Neutrophil (primary cell): Measurements from ENCODE around the gene HNF1A.

Experiments
- H3K27ac ChIP-seq: fragments of 200-600 bp; sonication (generic); 2 replicates; pipeline ENCODE4 v1.5.1; 2016; ENCODE audit warnings: mild to moderate bottlenecking, moderate library complexity
- H3K27me3 ChIP-seq: fragments of 200-600 bp; sonication (generic); 2 replicates; pipeline ENCODE4 v1.6.0; 2016; ENCODE audit warnings: mild to moderate bottlenecking
- H3K36me3 ChIP-seq: fragments of 200-600 bp; sonication (generic); 2 replicates; pipeline ENCODE4 v1.5.1; 2017
- H3K4me1 ChIP-seq, 2 experiments: fragments of 200-600 bp in 1 of 2; sonication (generic) in 1 of 2; 1 replicate in 1 of 2; 2 replicates in 1 of 2; pipeline versions ENCODE4 v1.5.1 to v1.6.1; 2013 to 2016; ENCODE audit warnings: low read depth in 1 of 2, low read length in 1 of 2, mild to moderate bottlenecking in 1 of 2, moderate library complexity in 1 of 2; ENCODE audit not compliant: control insufficient read depth in 1 of 2, insufficient read depth in 1 of 2
- H3K4me3 ChIP-seq, 2 experiments: fragments of 200-600 bp in 1 of 2; sonication (generic) in 1 of 2; 1 replicate in 1 of 2; 2 replicates in 1 of 2; pipeline ENCODE4 v1.5.1; 2013 to 2016; ENCODE audit warnings: low read depth in 1 of 2, low read length in 1 of 2, mild to moderate bottlenecking in 1 of 2, moderate library complexity in 1 of 2
- H3K9me3 ChIP-seq: fragments of 200-600 bp; sonication (generic); 2 replicates; pipeline ENCODE4 v1.5.1; 2016
- TF ChIP-seq, protein P1 (sequence below): fragments of 200-600 bp; sonication (generic); IDR thresholded peaks from 2 replicates; pipeline ENCODE4 v1.5.1; 2016; ENCODE audit warnings: antibody characterized with exemption

Gene HNF1A, protein sequence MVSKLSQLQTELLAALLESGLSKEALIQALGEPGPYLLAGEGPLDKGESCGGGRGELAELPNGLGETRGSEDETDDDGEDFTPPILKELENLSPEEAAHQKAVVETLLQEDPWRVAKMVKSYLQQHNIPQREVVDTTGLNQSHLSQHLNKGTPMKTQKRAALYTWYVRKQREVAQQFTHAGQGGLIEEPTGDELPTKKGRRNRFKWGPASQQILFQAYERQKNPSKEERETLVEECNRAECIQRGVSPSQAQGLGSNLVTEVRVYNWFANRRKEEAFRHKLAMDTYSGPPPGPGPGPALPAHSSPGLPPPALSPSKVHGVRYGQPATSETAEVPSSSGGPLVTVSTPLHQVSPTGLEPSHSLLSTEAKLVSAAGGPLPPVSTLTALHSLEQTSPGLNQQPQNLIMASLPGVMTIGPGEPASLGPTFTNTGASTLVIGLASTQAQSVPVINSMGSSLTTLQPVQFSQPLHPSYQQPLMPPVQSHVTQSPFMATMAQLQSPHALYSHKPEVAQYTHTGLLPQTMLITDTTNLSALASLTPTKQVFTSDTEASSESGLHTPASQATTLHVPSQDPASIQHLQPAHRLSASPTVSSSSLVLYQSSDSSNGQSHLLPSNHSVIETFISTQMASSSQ

DNA sequence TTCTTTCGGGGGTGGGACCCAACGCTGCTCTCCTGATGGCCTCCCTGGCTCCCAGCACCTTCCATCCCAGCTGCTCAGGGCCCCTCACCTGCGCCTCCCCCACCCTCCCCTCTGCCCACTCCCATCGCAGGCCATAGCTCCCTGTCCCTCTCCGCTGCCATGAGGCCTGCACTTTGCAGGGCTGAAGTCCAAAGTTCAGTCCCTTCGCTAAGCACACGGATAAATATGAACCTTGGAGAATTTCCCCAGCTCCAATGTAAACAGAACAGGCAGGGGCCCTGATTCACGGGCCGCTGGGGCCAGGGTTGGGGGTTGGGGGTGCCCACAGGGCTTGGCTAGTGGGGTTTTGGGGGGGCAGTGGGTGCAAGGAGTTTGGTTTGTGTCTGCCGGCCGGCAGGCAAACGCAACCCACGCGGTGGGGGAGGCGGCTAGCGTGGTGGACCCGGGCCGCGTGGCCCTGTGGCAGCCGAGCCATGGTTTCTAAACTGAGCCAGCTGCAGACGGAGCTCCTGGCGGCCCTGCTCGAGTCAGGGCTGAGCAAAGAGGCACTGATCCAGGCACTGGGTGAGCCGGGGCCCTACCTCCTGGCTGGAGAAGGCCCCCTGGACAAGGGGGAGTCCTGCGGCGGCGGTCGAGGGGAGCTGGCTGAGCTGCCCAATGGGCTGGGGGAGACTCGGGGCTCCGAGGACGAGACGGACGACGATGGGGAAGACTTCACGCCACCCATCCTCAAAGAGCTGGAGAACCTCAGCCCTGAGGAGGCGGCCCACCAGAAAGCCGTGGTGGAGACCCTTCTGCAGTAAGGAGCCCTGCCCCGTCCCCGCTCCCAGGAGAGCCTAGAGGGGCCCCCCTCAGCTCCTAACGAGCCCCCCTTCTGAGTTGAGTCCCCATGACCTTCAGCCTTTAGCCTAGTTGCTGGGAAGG, at the start of gene HNF1A:
HNF1A (plus strand) TSS at position 248 of the 924 bp plus-strand sequence; CDS start at position 474, 226 bp downstream.
- H3K9me3 ChIP-seq = no peaks in the 10 kb centered on the region
- no peaks in the 10 kb centered on the region for H3K4me1 ChIP-seq
- H3K36me3 ChIP-seq = no peaks in the 10 kb centered on the region
- no peak within 1 kb of the TSS for H3K4me3 ChIP-seq
- no peaks in the 10 kb centered on the region for H3K27me3 ChIP-seq
- H3K27ac ChIP-seq = no peak within 1 kb of the TSS
- TF ChIP-seq, protein P1, sequence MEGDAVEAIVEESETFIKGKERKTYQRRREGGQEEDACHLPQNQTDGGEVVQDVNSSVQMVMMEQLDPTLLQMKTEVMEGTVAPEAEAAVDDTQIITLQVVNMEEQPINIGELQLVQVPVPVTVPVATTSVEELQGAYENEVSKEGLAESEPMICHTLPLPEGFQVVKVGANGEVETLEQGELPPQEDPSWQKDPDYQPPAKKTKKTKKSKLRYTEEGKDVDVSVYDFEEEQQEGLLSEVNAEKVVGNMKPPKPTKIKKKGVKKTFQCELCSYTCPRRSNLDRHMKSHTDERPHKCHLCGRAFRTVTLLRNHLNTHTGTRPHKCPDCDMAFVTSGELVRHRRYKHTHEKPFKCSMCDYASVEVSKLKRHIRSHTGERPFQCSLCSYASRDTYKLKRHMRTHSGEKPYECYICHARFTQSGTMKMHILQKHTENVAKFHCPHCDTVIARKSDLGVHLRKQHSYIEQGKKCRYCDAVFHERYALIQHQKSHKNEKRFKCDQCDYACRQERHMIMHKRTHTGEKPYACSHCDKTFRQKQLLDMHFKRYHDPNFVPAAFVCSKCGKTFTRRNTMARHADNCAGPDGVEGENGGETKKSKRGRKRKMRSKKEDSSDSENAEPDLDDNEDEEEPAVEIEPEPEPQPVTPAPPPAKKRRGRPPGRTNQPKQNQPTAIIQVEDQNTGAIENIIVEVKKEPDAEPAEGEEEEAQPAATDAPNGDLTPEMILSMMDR = no peak

DNA sequence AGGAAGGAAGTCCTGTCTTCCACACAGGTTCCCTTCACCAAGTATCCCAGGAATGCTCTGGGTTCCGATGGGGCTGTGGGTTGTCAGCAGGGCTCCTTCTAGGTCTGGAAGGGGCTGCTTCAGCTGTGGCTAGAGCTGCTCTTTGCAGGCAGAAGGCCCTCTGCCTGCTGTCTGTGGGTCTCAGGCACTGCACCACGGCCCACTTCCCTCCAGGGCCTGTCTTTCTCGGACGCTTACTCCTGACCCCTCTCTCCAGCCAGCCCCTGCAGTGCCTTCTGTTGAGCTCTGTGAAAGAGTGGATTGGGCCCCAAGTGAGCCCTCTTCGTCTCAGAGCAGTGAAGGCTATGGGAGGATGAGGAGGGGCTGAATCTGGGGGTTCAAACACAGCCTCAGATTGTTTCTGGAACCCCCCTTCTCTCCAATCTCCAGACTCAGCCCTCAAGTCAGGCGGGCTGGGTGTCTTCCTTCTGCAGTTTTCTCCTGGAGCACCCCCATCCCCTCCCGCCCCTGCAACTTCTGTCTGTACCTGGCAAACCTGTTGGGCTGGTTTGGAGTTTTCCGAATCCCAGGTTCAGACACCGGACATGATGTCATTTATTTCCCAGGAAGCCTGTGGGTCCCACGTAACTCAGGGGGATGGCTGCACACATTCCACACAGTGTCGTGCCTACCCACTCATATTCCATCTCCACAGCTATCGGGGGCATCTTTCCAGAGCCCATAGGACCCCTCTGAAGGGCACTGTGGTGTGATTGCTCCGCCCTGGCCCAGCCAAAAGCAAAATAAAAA, 49.3 kb upstream of the HNF1A start:
- Histone ChIP-seq H3K36me3 (no peaks in the 10 kb centered on the region), H3K4me1 (peaks cover 0 to under 1% of the 10 kb centered on the region in 2 experiments), H3K4me3 (no peak overlapping the region), H3K27me3 (no peaks in the 10 kb centered on the region), H3K27ac (no peak overlapping the region), H3K9me3 (no peaks in the 10 kb centered on the region)
- TF ChIP-seq, protein P1 = no peak

DNA sequence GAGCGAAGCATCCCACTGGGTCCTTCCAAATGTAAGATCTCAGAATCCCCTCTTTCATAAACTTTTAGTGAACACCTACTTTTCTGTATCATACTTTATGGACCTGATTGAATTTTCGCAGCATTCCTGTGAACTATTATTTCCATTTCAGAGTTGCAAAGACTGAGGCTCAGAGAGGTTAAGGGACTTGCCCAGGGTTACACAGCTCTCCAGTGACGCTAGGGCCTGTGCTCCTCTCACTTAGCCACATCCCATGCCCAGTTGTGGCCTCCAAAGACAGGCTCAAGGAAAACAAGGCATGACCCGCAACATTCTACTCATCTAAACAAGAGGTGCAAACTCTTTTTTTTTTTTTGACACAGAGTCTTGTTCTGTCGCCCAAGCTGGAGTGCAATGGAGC, 48.3 kb upstream of the HNF1A start:
- H3K4me3 ChIP-seq = no peak overlapping the region
- TF ChIP-seq, protein P1 = no peak
- no peaks in the 10 kb centered on the region for H3K27me3 ChIP-seq
- H3K4me1 ChIP-seq = peaks cover 6 to 8% of the 10 kb centered on the region in 2 experiments
- no peak overlapping the region for H3K27ac ChIP-seq
- H3K9me3 ChIP-seq = no peaks in the 10 kb centered on the region
- no peaks in the 10 kb centered on the region for H3K36me3 ChIP-seq

DNA sequence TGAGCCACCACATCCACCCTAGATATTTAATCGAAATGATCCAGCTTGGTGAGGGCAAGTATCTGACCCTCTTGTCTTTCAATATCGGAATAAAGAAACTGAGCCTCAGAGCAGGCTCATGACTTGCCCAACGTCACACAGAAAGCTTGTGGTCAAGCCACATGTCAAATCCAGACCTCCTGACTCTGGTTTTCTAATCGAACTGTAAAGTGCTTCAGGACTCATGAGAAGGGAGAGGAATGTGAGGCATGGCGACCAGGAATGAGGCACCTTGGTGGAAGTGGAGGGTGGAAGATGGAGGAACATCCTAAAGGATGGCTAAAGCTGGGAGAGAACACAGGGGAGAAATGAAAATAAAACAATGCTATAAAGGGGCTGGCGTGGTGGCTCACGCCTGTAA, 46.3 kb upstream of the HNF1A start:
- H3K27me3 ChIP-seq = no peaks in the 10 kb centered on the region
- no peak overlapping the region for H3K27ac ChIP-seq
- H3K4me3 ChIP-seq = no peak overlapping the region
- no peaks in the 10 kb centered on the region for H3K9me3 ChIP-seq
- peaks cover 25 to 29% of the 10 kb centered on the region in 2 experiments for H3K4me1 ChIP-seq
- TF ChIP-seq, protein P1 = no peak
- H3K36me3 ChIP-seq = no peaks in the 10 kb centered on the region
